Mononuclear cell (primary cell): ENCODE measurements around the gene STRADA. TPM values are rescaled to one million over a fixed set of nuclear protein-coding genes. Genes with fewer than 3 reads are reported as not detected.
A peak's percentile ranks its signal among the peaks of the same experiment; 100 is the strongest.

Experiments
- H3K27me3 ChIP-seq: 2 replicates; pipeline ENCODE4 v1.6.0; 2011; ENCODE audit warnings: low read length, control low read depth; ENCODE audit not compliant: insufficient read depth
- H3K4me1 ChIP-seq: 2 replicates; pipeline ENCODE4 v1.5.1; 2011; ENCODE audit warnings: mild to moderate bottlenecking, low read length, control low read depth; ENCODE audit not compliant: insufficient read depth
- H3K4me3 ChIP-seq: 2 replicates; pipeline ENCODE4 v1.5.1; 2011; ENCODE audit warnings: mild to moderate bottlenecking, low read length, moderate library complexity
- H3K9me3 ChIP-seq: 2 replicates; pipeline ENCODE4 v1.5.1; 2011; ENCODE audit warnings: low read depth, mild to moderate bottlenecking, control low read depth, low read length
- total RNA-seq: library from RNA; depleted of rRNA; stranded (reverse); fragments of >200 nt; gene quantifications from one replicate; pipeline ENCODE4 v1.2.3, GENCODE V29; 2012

The STRADA gene
- total RNA-seq, 1 donor, result 37.7 TPM

- Histone ChIP-seq H3K4me3 (peak overlapping the region; percentile 96), H3K27me3 (no peaks in the 10 kb centered on the region), H3K9me3 (no peaks in the 10 kb centered on the region), H3K4me1 (peaks cover 73% of the 10 kb centered on the region)
Measured at GRCh38 chr17:63700528-63701455, 40.8 kb downstream of the STRADA start.

DNA sequence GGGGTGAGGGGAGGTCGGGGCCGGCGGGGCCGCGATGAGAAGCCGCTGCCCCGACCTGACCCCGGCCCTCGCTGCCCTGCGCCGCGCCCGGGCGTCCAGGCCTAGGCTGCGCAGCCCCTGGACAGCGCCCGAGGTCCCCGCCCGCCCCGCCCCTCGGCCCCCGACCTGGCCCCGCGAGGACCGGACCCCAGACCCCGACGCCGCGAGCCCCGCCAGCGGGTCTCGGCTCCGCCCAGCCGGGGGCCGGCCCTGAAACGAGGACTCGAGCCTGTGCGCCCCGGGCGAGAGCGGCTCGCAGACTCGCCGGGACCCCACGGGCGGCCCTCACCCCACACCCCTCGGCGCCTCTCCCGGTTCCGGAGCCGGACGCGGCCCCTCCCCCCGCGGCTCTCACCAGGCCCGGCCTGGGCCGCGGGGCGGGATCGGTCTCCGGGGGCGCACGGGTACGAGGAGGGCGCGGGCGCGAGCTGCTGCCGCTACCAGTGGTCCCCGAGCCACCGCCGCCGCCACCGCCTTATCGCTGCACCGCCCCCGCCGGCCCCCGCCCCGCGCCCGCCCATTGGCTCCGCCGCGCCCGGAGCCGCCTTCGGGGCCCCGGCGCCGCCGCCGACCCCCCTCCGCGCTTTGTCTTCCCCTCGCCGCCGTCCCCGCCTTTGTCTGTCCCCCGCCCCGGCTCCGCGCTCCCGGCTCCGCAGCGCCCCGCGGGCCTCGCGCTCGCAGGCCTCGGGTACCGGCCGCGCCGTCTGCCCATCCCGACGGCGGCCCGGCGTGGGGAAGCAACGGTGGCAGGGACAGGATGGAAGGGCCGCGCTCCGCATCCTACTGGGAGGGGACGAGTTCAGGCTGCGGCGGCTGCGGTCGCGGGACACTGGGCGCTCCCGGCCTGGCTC lies 41.7 kb downstream of the STRADA start, which contains the start of gene LIMD2:
TSS of gene LIMD2 (minus strand) at position 488 of the 890 bp plus-strand sequence. CDS start 827 bp downstream, outside the sequence.
- Histone ChIP-seq H3K4me1 (peaks cover 73% of the 10 kb centered on the region), H3K27me3 (no peaks in the 10 kb centered on the region), H3K4me3 (peak within 1 kb of the TSS; percentile 96), H3K9me3 (no peaks in the 10 kb centered on the region)

DNA sequence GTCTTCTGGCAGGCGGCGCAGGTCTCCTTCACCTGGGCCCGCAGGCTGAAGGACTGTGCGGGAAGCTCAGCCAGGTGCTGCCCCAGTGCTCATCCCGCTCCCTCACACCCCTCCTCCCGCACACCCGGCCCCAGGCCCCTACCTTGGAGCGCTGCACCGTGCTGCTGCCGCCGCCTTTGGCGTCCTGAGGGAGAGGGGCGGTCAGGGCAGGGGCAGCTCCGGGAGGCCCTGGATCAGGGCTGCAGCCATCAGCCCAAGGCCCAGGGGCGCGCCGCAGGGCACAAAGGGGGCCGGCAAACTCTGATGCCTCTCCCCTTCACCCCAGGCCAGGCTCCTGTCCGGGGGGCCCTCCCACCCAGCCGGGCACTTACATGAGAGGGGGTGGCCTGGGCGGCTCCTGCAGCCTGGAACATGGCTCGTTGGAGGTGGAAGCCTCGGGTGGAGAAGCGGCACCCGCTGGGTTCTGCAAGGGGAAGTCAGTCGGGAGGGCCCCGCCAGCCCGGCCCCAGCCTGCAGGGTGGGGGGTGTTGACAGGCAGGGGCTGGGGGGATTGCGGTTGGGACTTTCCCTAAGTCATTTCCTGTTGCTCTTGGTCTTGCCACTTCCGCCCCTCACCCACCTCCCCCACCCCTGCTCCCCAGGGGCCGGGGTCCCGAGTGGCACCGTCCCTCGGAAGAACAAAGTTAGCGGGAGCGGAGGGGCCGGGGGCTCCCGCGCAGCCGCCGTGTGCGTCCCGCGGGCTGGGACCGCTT lies 42.5 kb downstream of the STRADA start:
- H3K9me3 ChIP-seq, result no peaks in the 10 kb centered on the region
- no peaks in the 10 kb centered on the region for H3K27me3 ChIP-seq
- peaks cover 76% of the 10 kb centered on the region for H3K4me1 ChIP-seq
- H3K4me3 ChIP-seq, result peak overlapping the region; percentile 96

GRCh38 chr17:63698381-63698885 lies 43.2 kb downstream of the STRADA start:
- Histone ChIP-seq H3K4me3 (peak overlapping the region; percentile 96), H3K9me3 (no peaks in the 10 kb centered on the region), H3K4me1 (peaks cover 71% of the 10 kb centered on the region), H3K27me3 (no peaks in the 10 kb centered on the region)

DNA sequence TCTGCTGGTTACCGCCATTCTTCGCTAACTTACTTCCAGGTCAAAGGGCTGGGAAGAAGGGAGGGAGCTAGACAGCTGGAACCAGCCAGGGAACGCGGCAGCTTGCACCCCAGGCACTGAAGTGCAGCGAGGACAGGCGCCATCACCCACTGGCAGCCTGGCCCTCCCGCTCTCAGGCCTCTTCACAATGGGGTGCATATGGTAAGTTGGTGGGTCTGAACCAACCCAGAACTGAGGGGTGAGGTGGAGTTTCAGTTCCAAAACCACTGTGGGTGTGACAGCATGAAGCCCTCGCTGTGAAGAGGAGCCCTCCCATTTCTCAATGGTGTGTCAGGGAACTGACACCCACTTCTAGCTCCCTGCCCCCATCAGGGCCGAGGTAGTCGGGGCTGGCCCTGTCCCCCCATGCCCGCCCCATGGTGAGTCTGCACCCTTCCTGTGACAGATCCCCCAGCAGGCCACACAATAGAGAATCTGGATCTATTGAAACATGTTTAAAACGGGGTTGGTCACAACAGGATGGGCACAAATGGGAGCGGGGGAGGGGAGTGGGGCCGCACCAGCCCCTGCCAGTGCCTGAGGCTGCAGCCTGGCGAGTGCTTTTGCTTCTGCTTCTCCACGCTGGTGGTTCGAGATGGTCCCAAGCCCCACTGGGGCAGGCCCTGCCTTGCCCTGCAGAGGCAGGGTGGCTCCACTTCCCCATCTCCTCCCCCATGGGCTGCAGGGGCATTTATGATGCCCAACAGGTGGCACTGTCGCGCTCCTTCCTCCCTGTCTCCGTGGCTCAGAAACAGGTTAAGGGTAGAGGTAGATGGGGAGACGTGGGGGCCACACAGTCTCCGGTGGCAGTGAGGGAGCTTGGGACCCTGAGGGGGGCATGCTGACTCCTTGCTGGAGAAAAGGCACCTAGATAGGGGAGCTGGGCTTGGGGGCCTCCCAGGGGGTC lies 44.0 kb downstream of the STRADA start:
- Histone ChIP-seq H3K9me3 (no peaks in the 10 kb centered on the region), H3K27me3 (no peaks in the 10 kb centered on the region), H3K4me1 (peaks cover 63% of the 10 kb centered on the region), H3K4me3 (peak overlapping the region; percentile 96)

DNA sequence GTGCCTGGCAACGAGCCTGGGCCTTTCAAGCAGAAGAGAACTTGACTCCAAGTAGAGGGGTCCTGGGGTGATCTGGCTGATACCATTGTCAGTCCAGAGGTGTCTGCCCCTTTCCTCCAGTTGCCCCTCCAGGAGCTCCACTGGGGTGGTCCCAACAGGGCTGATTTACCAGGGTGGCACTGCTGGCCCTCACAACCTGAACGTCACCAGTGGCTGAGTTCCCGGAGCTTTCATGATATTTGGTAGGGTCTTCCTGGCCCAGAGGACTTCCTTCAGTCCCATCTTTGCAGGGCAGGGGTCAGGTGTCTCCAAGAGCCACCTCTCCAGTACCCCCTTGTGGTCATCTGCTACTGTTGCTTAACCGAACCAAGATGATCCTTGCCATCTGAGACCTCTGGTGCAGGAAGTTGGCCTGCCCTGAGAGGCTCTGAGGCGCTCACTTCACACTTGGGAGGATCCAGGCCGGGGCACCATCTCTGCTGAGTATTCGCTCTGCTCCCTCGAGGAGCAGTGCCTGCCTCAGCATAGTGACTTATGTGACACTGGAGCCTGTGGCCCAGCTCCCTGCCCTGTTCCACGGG lies 45.1 kb downstream of the STRADA start:
- Histone ChIP-seq H3K4me3 (no peak overlapping the region), H3K9me3 (no peaks in the 10 kb centered on the region)

DNA sequence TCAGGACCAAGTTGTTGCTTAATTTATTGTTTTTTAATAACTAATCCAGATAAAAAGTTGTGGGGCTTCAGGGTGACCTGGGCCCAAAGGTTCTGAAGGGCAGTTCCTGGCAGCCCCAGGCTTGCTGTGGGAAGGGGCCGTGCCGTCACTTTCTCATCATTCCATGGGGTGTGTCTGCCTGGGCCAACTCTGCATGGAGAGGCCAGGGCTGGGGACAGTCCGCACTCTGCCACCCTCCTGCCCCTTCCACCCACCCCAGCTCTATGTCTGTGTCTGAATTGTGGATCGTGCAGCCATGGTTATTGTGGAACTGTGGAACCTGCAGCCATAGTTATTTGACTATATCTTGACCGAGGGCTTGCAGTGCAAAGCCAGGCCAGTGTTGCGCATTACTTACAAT lies 45.7 kb downstream of the STRADA start:
- H3K27me3 ChIP-seq, result no peaks in the 10 kb centered on the region
- H3K4me1 ChIP-seq, result peaks cover 48% of the 10 kb centered on the region
- H3K9me3 ChIP-seq, result no peaks in the 10 kb centered on the region
- H3K4me3 ChIP-seq, result no peak overlapping the region

More for the DNA sequence above, 45.1 kb downstream of the STRADA start:
- Histone ChIP-seq H3K27me3 (no peaks in the 10 kb centered on the region), H3K4me1 (peaks cover 54% of the 10 kb centered on the region)

- peaks cover 43% of the 10 kb centered on the region for H3K4me1 ChIP-seq
- H3K9me3 ChIP-seq, result no peaks in the 10 kb centered on the region
- no peaks in the 10 kb centered on the region for H3K27me3 ChIP-seq
- H3K4me3 ChIP-seq, result no peak overlapping the region
Measured at GRCh38 chr17:63694950-63695773, 46.4 kb downstream of the STRADA start.

- Histone ChIP-seq H3K9me3 (no peaks in the 10 kb centered on the region), H3K4me3 (no peak overlapping the region), H3K27me3 (no peaks in the 10 kb centered on the region), H3K4me1 (peaks cover 42% of the 10 kb centered on the region)
Measured at GRCh38 chr17:63694229-63694949, 47.2 kb downstream of the STRADA start.

DNA sequence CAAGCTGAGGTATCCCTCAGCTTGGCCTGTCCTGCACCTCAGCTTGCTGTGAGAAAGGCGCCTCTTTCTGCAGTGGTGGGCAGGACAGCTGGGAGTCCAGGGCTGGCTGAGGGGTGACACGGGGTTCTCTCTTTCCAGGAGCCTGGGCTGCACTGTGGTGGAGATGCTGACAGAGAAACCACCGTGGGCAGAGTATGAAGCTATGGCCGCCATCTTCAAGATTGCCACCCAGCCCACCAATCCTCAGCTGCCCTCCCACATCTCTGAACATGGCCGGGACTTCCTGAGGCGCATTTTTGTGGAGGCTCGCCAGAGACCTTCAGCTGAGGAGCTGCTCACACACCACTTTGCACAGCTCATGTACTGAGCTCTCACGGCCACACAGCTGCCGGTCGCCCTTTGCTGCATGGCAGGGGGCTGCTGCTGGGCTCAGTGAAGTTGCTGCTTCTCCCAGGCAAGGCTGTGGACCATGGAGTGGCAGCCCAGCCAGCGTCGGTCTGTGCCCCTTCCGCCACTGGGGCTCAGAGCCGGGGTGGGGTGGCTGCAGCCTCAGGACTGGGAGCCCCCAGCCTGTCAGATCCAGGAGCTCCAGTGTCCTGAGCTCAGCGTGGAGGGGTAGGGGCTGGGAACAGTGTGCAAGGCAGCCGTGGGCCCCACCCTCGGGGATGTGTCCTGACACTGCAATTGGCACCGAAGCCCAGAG lies 48.0 kb downstream of the STRADA start:
- H3K4me1 ChIP-seq, result peaks cover 42% of the 10 kb centered on the region
- no peaks in the 10 kb centered on the region for H3K27me3 ChIP-seq
- no peak overlapping the region for H3K4me3 ChIP-seq
- no peaks in the 10 kb centered on the region for H3K9me3 ChIP-seq

DNA sequence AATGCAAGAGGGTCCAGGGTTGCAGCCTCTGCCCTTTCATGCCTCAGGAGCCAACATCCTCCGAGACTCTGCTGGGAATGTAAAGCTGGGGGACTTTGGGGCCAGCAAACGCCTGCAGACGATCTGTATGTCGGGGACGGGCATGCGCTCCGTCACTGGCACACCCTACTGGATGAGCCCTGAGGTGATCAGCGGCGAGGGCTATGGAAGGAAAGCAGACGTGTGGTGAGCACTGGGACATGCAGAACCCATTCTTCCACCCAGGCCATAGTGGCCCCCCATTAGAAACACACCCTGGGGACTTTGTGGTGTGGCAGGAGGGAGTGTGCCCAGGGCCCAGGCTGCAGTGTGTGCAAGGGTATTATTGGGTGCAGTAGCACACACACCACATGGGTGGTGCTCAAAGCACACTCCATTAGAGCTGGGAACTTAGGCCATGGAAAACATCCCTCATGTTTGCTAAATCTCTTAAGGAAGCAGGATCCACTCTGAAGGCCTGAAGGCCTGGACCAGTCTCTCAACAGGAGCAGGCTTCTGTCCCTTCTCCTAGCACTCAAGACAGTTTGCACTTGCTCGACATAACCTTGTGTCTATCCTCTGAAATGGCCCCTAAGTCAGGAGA lies 49.3 kb downstream of the STRADA start:
- no peaks in the 10 kb centered on the region for H3K9me3 ChIP-seq
- peaks cover 34% of the 10 kb centered on the region for H3K4me1 ChIP-seq
- H3K27me3 ChIP-seq, result no peaks in the 10 kb centered on the region
- no peak overlapping the region for H3K4me3 ChIP-seq
